NCI-H146 treated with DMSO at 0.1 percent for 48 hours (cell line): ENCODE results near the gene TACR1.

Experiments
- DNase-seq: peaks from one replicate; lab custom pipeline; 2025; ENCODE audit not compliant: unreplicated experiment; lab: John Stamatoyannopoulos, UW

Gene TACR1

GRCh38 chr2:75023666-75024455 is 175.5 kb downstream of the TACR1 start:
- DNase-seq: no peak

GRCh38 chr2:75022516-75022915 is 176.8 kb downstream of the TACR1 start:
- no peak for DNase-seq

- DNase-seq: no peak
These were observed 177.6 kb downstream of the TACR1 start for GRCh38 chr2:75021672-75022071.

- DNase-seq: no peak
These were observed 178.8 kb downstream of the TACR1 start for GRCh38 chr2:75020476-75020875.

- DNase-seq: no peak
These were observed 179.5 kb downstream of the TACR1 start for GRCh38 chr2:75019790-75020189.

- DNase-seq: no peak
These were observed 181.2 kb downstream of the TACR1 start for GRCh38 chr2:75018162-75018561.

GRCh38 chr2:75012080-75012479 is 187.2 kb downstream of the TACR1 start:
- no peak for DNase-seq

- DNase-seq: no peak
These were observed 188.7 kb downstream of the TACR1 start for GRCh38 chr2:75010571-75010970.

- DNase-seq: no peak
These were observed 191.5 kb downstream of the TACR1 start for GRCh38 chr2:75007819-75008218.

- no peak for DNase-seq
These were observed 192.3 kb downstream of the TACR1 start for GRCh38 chr2:75007061-75007460.

- no peak for DNase-seq
These were observed 193.3 kb downstream of the TACR1 start for GRCh38 chr2:75006041-75006440.

GRCh38 chr2:75003773-75004172 is 195.5 kb downstream of the TACR1 start:
- no peak for DNase-seq

- DNase-seq: no peak
These were observed 196.0 kb downstream of the TACR1 start for GRCh38 chr2:75003276-75003675.

GRCh38 chr2:75002007-75002406 is 197.3 kb downstream of the TACR1 start:
- DNase-seq: no peak

GRCh38 chr2:74999468-74999867 is 199.9 kb downstream of the TACR1 start:
- DNase-seq: no peak
